Activated CD4-positive, alpha-beta memory T cell treated with anti-CD3 and anti-CD28 coated beads for 36 hours (primary cell): ENCODE results near the gene RPL23. TPM values are rescaled to one million over a fixed set of nuclear protein-coding genes. Genes with fewer than 3 reads are reported as not detected.

Experiments used
- CTCF ChIA-PET: fragments of 350-600 bp; sonication (Branson Sonifier 250); formaldehyde crosslinking; loops from one replicate; lab custom pipeline; 2021; ENCODE audit warnings: antibody characterized with exemption, inconsistent platforms; lab: Charles Lee
- POLR2A ChIA-PET: fragments of 350-600 bp; sonication (Branson Sonifier 250); formaldehyde crosslinking; loops from one replicate; lab custom pipeline; 2021; ENCODE audit warnings: antibody characterized with exemption; lab: Charles Lee
- DNase-seq: peaks from one replicate; pipeline ENCODE4 v3.0.0-alpha.2; 2020
- H3K27ac Mint-ChIP-seq: one replicate; pipeline ENCODE4 v1.8.0; 2021; ENCODE audit warnings: mixed read lengths
- H3K27me3 Mint-ChIP-seq: one replicate; pipeline ENCODE4 v1.8.0; 2021; ENCODE audit warnings: mixed read lengths
- H3K36me3 Mint-ChIP-seq: one replicate; pipeline ENCODE4 v1.8.0; 2021; ENCODE audit warnings: mixed read lengths
- H3K4me1 Mint-ChIP-seq: one replicate; pipeline ENCODE4 v1.8.0; 2021; ENCODE audit warnings: low read depth, mixed read lengths
- H3K4me3 Mint-ChIP-seq: one replicate; pipeline ENCODE4 v1.8.0; 2021; ENCODE audit warnings: mild to moderate bottlenecking, mixed read lengths
- H3K9me3 Mint-ChIP-seq: one replicate; pipeline ENCODE4 v1.8.0; 2021; ENCODE audit warnings: mixed read lengths
- intact Hi-C: fragments of 100-400 bp; cut with micrococcal nuclease; formaldehyde crosslinking; loops from one replicate; pipeline ENCODE4 v1.15.1; 2023
- total RNA-seq, 2 experiments: library from RNA; stranded (reverse); gene quantifications; one replicate each; pipeline ENCODE4 v1.2.3, GENCODE V29; 2021

RPL23 gene
- total RNA-seq, 2 experiments from 2014 or later: 1,774 to 1,791 TPM

DNA sequence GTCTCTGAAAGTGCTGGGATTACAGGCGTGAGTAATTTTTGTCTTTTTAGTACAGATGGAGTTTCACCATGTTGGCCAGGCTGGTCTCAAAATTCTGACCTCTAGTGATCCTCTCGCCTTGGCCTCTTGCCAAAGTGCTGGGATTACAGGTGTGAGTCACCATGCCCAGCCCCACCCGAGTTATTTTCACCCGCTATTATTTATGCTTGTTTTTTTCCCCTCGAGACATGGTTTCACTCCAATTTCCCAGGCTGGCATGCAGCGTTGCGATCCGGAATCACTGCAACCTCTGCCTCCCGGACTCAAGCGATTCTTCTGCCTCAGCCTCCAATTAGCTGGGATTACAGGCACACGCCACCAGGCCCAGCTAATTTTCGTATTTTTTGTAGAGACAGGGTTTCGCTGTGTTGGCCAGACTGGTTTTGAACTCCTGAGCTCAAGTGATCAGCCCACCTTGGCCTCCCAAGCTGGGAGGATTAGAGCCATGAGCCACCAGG, 9.2 kb downstream of the RPL23 start:
- POLR2A ChIA-PET: interaction anchor here (0.8 to 1.7 kb wide), 3 partner anchors 8 to 19 kb away, joined by 3 to 6 read pairs (median 3); partner anchors contain the start of genes CWC25 and RPL23
- H3K36me3 Mint-ChIP-seq: peaks cover 18% of the 10 kb centered on the region
- DNase-seq: no peak
- H3K9me3 Mint-ChIP-seq: no peaks in the 10 kb centered on the region
- CTCF ChIA-PET: no interaction called here
- peaks cover 6% of the 10 kb centered on the region for H3K4me1 Mint-ChIP-seq
- no peak overlapping the region for H3K4me3 Mint-ChIP-seq
- intact Hi-C loops: no loop called here
- no peak overlapping the region for H3K27ac Mint-ChIP-seq
- H3K27me3 Mint-ChIP-seq: no peaks in the 10 kb centered on the region

DNA sequence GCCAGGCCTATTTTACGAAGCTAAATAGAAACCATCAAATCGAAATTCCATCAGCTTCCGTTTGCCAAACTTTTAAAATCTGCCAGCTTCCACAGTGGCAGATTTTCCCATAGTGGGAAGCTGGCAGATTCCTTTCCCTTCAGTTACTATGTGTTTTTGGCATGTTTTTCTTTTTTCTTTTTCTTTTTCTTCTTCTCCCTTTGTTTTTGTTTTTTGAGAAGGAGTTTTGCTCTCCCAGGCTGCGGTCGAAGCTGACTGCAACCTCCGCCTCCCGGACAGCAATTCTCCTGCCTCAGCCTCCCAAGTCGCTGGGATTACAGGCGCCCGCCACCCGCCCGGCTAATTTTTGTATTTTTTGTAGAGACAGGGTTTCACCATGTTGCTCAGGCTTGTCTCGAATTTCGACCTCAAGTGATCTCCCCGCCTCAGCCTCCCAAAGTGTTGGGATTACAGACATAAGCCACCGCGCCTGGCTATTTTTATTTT, 27.7 kb downstream of the RPL23 start:
- peak overlapping the region; percentile 99 for H3K27ac Mint-ChIP-seq
- intact Hi-C loops: loop anchor here (1.0 kb wide), 4 partner anchors 26 to 72 kb away; partner anchors contain the start of gene RPL23
- DNase-seq: no peak
- no peaks in the 10 kb centered on the region for H3K9me3 Mint-ChIP-seq
- CTCF ChIA-PET: interaction anchor here (1.3 kb wide), 1 partner anchor 339 kb away, joined by 3 read pairs; no protein-coding TSS in a partner anchor
- H3K4me1 Mint-ChIP-seq: peaks cover 26% of the 10 kb centered on the region
- H3K27me3 Mint-ChIP-seq: no peaks in the 10 kb centered on the region
- peak overlapping the region; percentile 98 for H3K4me3 Mint-ChIP-seq
- POLR2A ChIA-PET: interaction anchor here (0.6 to 3.5 kb wide), 11 partner anchors 11 to 328 kb away, joined by 3 to 33 read pairs (median 4); partner anchors contain the start of genes LASP1, PSMB3 and RPL23
- peaks cover 8% of the 10 kb centered on the region for H3K36me3 Mint-ChIP-seq

DNA sequence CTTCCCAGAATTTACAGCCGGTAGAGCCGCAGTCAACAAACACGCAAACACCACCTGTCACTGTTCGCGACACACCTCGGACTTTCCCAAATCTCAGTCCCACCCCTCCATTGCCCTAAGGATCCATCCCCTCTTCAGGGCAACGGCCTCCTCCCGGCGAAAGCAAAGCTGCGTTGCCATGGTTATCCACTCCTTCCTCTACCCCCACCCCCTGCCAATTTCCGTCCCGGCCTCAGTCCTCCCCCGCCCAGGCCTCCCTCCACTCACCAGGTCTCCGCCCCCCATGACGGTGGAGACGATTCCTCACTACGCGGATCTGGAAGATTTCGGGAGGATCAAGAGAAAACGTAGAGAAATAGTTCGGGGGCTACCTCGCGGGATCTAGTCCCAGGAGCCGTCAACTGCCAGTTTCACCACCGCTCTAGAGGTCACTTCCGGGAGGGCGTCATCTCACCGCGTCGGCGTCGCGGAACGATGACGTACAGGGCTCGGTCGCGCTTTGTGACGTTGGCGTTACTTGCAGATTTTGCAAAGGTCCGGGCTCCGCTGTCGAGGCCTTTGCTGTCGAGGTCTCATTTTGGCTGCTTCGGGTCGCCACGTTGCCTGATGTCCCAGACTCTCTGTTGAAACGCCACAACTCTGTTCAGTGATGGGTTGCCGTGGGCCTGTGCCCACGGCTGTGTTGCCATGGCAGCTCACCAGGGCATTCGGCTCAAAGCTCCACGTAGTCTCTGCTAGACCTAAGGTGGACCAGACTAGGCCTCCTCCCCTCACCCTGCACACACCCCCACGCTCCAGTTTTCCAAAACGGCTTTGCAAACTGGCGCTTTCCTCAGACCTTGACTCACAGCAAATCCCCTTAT, 28.4 kb downstream of the RPL23 start, which contains the start of gene CWC25:
Gene CWC25, minus strand, starts transcription at position 423 of the 863 bp plus-strand sequence. Its CDS starts 138 bp downstream, at position 285.
- peak within 1 kb of the TSS; percentile 98 for H3K4me3 Mint-ChIP-seq
- no peaks in the 10 kb centered on the region for H3K9me3 Mint-ChIP-seq
- POLR2A ChIA-PET: interaction anchor here (0.6 to 3.5 kb wide), 11 partner anchors 11 to 328 kb away, joined by 3 to 33 read pairs (median 4); partner anchors contain the start of genes LASP1, PSMB3 and RPL23
- H3K27ac Mint-ChIP-seq: peak within 1 kb of the TSS; percentile 99
- DNase-seq: peak; percentile 98
- no peaks in the 10 kb centered on the region for H3K27me3 Mint-ChIP-seq
- H3K36me3 Mint-ChIP-seq: peaks cover 13% of the 10 kb centered on the region
- CTCF ChIA-PET: interaction anchor here (1.3 to 2.1 kb wide), 2 partner anchors 28 to 340 kb away, joined by 3 to 6 read pairs; partner anchors contain the start of gene RPL23
- intact Hi-C loops: loop anchor here (1.0 kb wide), 4 partner anchors 25 to 73 kb away; partner anchors contain the start of gene RPL23
- peaks cover 26% of the 10 kb centered on the region for H3K4me1 Mint-ChIP-seq

DNA sequence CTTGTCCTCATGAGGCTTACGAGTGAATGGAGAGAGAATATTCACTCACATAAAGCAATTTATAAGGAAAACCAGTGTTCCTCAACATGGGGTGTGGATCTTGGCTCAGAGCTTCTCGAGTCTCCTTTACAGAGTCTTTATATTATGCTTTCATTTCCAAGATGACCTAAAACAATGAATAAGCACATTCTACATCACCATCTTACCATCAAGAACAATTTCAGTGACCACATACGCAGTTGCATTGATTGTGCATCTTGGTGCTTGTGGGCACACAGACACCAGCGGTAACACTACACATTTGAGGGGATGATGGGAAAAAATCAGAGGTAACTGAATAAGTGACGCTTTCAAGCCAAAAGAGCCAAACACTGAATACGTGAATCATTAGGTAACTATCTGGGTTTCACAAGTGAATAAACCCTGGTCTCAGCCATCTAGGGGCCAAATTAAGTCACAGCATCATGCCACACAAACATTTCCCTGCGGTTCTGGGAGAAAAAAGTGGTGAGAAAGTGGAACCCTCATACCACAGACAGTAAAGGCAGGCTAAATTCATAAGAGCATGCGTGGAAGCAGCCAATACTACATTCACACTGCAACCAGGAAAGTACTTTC, 37.8 kb downstream of the RPL23 start:
- peak; percentile 48 for DNase-seq
- ChIA-PET POLR2A (no interaction called here), CTCF (interaction anchor here (1.3 kb wide), 1 partner anchor 81 kb away, joined by 3 read pairs; no protein-coding TSS in a partner anchor)
- peaks cover 24% of the 10 kb centered on the region for H3K36me3 Mint-ChIP-seq
- peak overlapping the region; percentile 36 for H3K27ac Mint-ChIP-seq
- H3K4me1 Mint-ChIP-seq: peaks cover 12% of the 10 kb centered on the region
- no peaks in the 10 kb centered on the region for H3K9me3 Mint-ChIP-seq
- H3K27me3 Mint-ChIP-seq: no peaks in the 10 kb centered on the region
- H3K4me3 Mint-ChIP-seq: no peak overlapping the region
- intact Hi-C loops: no loop called here

- Mint-ChIP-seq H3K4me3 (no peak overlapping the region), H3K36me3 (peaks cover 37% of the 10 kb centered on the region), H3K27me3 (no peaks in the 10 kb centered on the region), H3K27ac (no peak overlapping the region), H3K9me3 (no peaks in the 10 kb centered on the region), H3K4me1 (no peaks in the 10 kb centered on the region)
- POLR2A ChIA-PET: no interaction called here
- no peak for DNase-seq
- intact Hi-C loops: no loop called here
- CTCF ChIA-PET: no interaction called here
Measured at GRCh38 chr17:38809828-38810227, 43.7 kb downstream of the RPL23 start.

- H3K9me3 Mint-ChIP-seq: no peaks in the 10 kb centered on the region
- H3K27ac Mint-ChIP-seq: peak overlapping the region; percentile 79
- ChIA-PET CTCF (interaction anchor here (0.7 kb wide), 1 partner anchor 400 kb away, joined by 3 read pairs; the partner anchor contains the start of gene RPL19), POLR2A (no interaction called here)
- H3K27me3 Mint-ChIP-seq: no peaks in the 10 kb centered on the region
- peaks cover 26% of the 10 kb centered on the region for H3K36me3 Mint-ChIP-seq
- no peak for DNase-seq
- H3K4me1 Mint-ChIP-seq: peaks cover 33% of the 10 kb centered on the region
- intact Hi-C loops: loop anchor here (1.0 kb wide), 1 partner anchor 25 kb away; the partner anchor contains the start of gene CWC25
- H3K4me3 Mint-ChIP-seq: peak overlapping the region; percentile 74
Measured at GRCh38 chr17:38800237-38800760, 53.2 kb downstream of the RPL23 start.

DNA sequence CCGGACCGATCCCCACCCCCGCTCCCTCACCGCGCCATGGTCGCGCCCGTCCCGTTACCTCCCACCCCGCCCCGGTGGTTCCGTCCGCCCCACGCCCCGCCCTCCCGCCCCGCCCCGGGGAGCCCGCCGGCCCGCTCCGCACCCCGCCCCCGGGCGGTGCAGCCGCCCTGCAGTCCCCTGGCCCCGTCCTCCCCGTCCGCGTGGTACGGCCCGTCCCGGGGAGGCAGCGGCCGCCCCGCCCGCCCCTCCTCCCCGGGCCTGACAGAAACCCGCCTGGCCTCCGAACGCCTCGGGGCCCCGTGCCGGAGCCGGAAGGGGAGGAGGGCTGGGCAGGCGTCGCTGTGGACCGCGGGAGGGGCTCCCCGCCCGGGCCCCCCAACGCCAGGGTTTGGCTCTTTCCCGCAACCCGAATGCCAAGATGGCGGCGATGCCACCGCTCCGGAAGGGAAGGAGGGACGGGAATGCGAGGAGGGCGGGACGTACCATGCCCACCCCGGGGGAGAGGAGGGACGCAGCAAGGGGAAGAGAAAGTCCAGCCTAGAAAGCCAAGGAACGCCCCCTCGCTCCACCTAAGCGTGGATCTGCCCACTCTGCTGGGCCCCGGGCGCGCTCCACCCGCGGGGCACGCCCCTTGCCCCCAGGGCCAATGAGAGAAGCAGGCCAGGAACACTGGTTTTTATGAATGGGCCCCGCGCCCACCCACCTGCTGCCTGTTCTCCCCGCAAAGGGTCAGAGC, 53.9 kb downstream of the RPL23 start, which contains the start of gene PIP4K2B:
Gene PIP4K2B, minus strand, starts transcription at position 56 of the 736 bp plus-strand sequence. CDS start 132 bp downstream, outside the sequence.
- Mint-ChIP-seq H3K27ac (peak within 1 kb of the TSS; percentile 86), H3K4me3 (peak within 1 kb of the TSS; percentile 80), H3K9me3 (no peaks in the 10 kb centered on the region), H3K27me3 (no peaks in the 10 kb centered on the region), H3K36me3 (peaks cover 25% of the 10 kb centered on the region), H3K4me1 (peaks cover 33% of the 10 kb centered on the region)
- CTCF ChIA-PET: interaction anchor here (0.7 to 1.3 kb wide), 2 partner anchors 123 to 401 kb away, joined by 3 to 4 read pairs; partner anchors contain the start of gene RPL19
- intact Hi-C loops: loop anchor here (1.0 to 2.0 kb wide), 3 partner anchors 26 to 71 kb away; partner anchors contain the start of genes CWC25, LASP1 and PSMB3
- DNase-seq: peak; percentile 94
- POLR2A ChIA-PET: interaction anchor here (1.0 kb wide), 1 partner anchor 54 kb away, joined by 3 read pairs; the partner anchor contains the start of gene RPL23

DNA sequence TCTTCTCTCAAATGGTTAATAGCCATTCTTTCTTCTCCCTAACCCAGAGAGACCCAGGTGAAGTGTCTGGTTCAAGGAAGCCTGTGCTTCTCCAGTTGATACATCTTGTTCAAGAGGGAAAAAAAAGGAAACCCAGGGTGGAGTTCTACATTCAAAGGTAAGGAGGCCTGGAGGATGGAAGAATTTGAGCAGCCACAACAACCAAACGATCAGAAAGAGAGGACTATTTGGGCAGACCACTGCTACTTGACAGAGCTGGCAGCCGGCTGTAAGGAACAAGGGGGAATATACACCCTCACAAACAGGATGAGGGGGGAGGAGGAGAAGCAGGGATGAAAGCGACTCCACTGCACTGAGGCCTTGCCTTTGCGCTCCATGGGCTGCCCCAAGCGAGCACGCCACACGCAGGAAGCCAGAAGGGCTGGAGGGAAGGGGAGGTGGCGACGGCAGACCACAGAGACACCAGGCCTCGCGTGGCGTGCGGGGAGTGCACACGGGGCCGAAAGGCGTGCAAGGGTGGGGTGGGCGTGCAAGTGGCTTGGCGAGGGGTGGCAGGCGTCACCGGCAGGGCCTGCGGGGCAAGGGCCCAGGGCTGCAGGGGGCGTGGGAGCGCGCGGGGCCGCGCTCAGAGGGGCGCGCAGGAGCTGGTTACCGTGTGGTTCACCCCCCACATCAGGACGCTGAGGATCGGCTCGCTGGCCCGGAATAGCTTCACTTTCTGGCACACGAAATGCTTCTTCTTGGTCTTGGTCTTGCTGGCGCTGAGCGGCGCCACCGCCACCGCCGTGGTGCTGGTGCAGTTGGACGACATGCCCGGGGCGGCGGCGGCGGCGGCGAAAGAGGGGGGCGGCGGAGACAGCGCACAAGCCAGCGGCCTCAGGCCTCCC, 54.7 kb downstream of the RPL23 start:
- H3K9me3 Mint-ChIP-seq: no peaks in the 10 kb centered on the region

More for the DNA sequence above, 54.7 kb downstream of the RPL23 start:
- Mint-ChIP-seq H3K36me3 (peaks cover 20% of the 10 kb centered on the region), H3K27me3 (no peaks in the 10 kb centered on the region), H3K4me1 (peaks cover 39% of the 10 kb centered on the region), H3K4me3 (peak overlapping the region; percentile 80), H3K27ac (peak overlapping the region; percentile 86)
- DNase-seq: peak; percentile 69
- intact Hi-C loops: loop anchor here (1.0 to 2.0 kb wide), 2 partner anchors 46 to 71 kb away; partner anchors contain the start of genes LASP1 and PSMB3
- ChIA-PET CTCF (interaction anchor here (0.8 to 1.3 kb wide), 3 partner anchors 31 to 122 kb away, joined by 3 to 6 read pairs (median 4); no protein-coding TSS in a partner anchor), POLR2A (interaction anchor here (1.0 kb wide), 1 partner anchor 55 kb away, joined by 3 read pairs; the partner anchor contains the start of gene RPL23)
